H1 (cell line): Measurements from ENCODE around the gene TESMIN. TPM values are rescaled to one million over a fixed set of nuclear protein-coding genes. Genes with fewer than 3 reads are reported as not detected.

ENCODE experiments used
- CBX5 ChIP-seq: fragments of 300-800, 300-1000 bp; sonication (generic); IDR thresholded peaks from 2 replicates; pipeline ENCODE4 v1.7.1; 2016; ENCODE audit warnings: antibody characterized with exemption, low read length, low read depth
- CEBPB ChIP-seq: IDR thresholded peaks from 2 replicates; pipeline ENCODE4 v1.6.1; 2012; ENCODE audit warnings: low read depth, low read length
- CREB1 ChIP-seq: IDR thresholded peaks from 2 replicates; pipeline ENCODE4 v1.6.1; 2012; ENCODE audit warnings: inconsistent platforms
- CTCF ChIP-seq, 3 experiments: IDR thresholded peaks; 1 replicate in 2 of 3; 2 replicates in 1 of 3; pipeline versions ENCODE4 v1.5.1 to v1.6.1; 2011; ENCODE audit warnings: low read length in 3 of 3, mild to moderate bottlenecking in 3 of 3, inconsistent platforms in 2 of 3, low read depth in 1 of 3, moderate library complexity in 1 of 3; ENCODE audit not compliant: insufficient read depth in 1 of 3; ENCODE audit errors: control extremely low read depth in 1 of 3
- GTF2F1 ChIP-seq: IDR thresholded peaks from 2 replicates; pipeline ENCODE4 v1.6.1; 2012; ENCODE audit warnings: low read depth, low read length, improper control_type of control experiment, borderline replicate concordance
- HDAC2 ChIP-seq, 2 experiments: fragments of 300-600 bp in 1 of 2; sonication (generic) in 1 of 2; IDR thresholded peaks; 2 replicates each; pipeline ENCODE4 v1.6.1; 2011 to 2012; ENCODE audit warnings: low read depth in 2 of 2, low read length in 2 of 2, mild to moderate bottlenecking in 2 of 2, moderate library complexity in 2 of 2, borderline replicate concordance in 1 of 2, inconsistent platforms in 1 of 2
- JUN ChIP-seq: IDR thresholded peaks from 2 replicates; pipeline ENCODE4 v1.6.1; 2011; ENCODE audit warnings: low read depth, mild to moderate bottlenecking, improper control_type of control experiment, low read length
- JUND ChIP-seq: IDR thresholded peaks from 2 replicates; pipeline ENCODE4 v1.6.1; 2011; ENCODE audit warnings: mild to moderate bottlenecking, improper control_type of control experiment, low read length
- KDM1A ChIP-seq: fragments of 200-600, 300-600 bp; sonication (generic); IDR thresholded peaks from 2 replicates; pipeline ENCODE4 v1.7.1; 2016; ENCODE audit warnings: mild to moderate bottlenecking, low read length, borderline replicate concordance
- PHF8 ChIP-seq: fragments of 200-600 bp; sonication (generic); conservative IDR thresholded peaks from 2 replicates; pipeline ENCODE4 v1.7.1; 2012; ENCODE audit warnings: low read depth, mild to moderate bottlenecking, inconsistent platforms, low read length, moderate library complexity
- RFX5 ChIP-seq: IDR thresholded peaks from 2 replicates; pipeline ENCODE4 v1.6.1; 2011; ENCODE audit warnings: low read depth, low read length, improper control_type of control experiment, borderline replicate concordance
- SAP30 ChIP-seq: fragments of 300-600 bp; sonication (generic); IDR thresholded peaks from 2 replicates; pipeline ENCODE4 v1.7.1; 2012; ENCODE audit warnings: low read length, moderate library complexity, mild to moderate bottlenecking, inconsistent platforms; ENCODE audit not compliant: insufficient read depth, insufficient replicate concordance
- SP2 ChIP-seq: IDR thresholded peaks from 2 replicates; pipeline ENCODE4 v1.6.1; 2012; ENCODE audit warnings: mild to moderate bottlenecking, low read length, inconsistent platforms
- SRF ChIP-seq: IDR thresholded peaks from 2 replicates; pipeline ENCODE4 v1.6.1; 2011; ENCODE audit warnings: mild to moderate bottlenecking, low read depth, low read length, moderate library complexity
- SUZ12 ChIP-seq: fragments of 200-600 bp; sonication (generic); IDR thresholded peaks from 2 replicates; pipeline ENCODE4 v1.6.1; 2012; ENCODE audit warnings: mild to moderate bottlenecking, inconsistent platforms, low read length, moderate library complexity, mixed read lengths
- TAF1 ChIP-seq: IDR thresholded peaks from 2 replicates; pipeline ENCODE4 v1.6.1; 2011; ENCODE audit warnings: mild to moderate bottlenecking, low read depth, low read length
- TAF7 ChIP-seq: optimal IDR thresholded peaks from 2 replicates; pipeline ENCODE3; 2011; ENCODE audit warnings: low read depth, mild to moderate bottlenecking, inconsistent platforms, low read length, moderate library complexity, borderline replicate concordance
- TEAD4 ChIP-seq: IDR thresholded peaks from 2 replicates; pipeline ENCODE4 v1.6.1; 2012; ENCODE audit warnings: low read depth, low read length, inconsistent platforms, mixed read lengths
- YY1 ChIP-seq: IDR thresholded peaks from 2 replicates; pipeline ENCODE4 v1.6.1; 2011; ENCODE audit warnings: low read depth, mild to moderate bottlenecking, low read length
- ZNF274 ChIP-seq: IDR thresholded peaks from 2 replicates; pipeline ENCODE4 v1.7.0; 2012; ENCODE audit warnings: low read length, borderline replicate concordance; ENCODE audit errors: extremely low read depth
- polyA plus RNA-seq, 7 experiments: library from polyadenylated mRNA; depleted of rRNA in 3 of 7; stranded (reverse) in 5 of 7; unstranded in 2 of 7; fragments of >200 nt in 5 of 7; fragments of 200-250 nt in 2 of 7; gene quantifications; 1 replicate in 5 of 7; 2 replicates in 1 of 7; 4 replicates in 1 of 7; pipeline versions ENCODE4 v1.2.1 to v1.2.3, GENCODE V29; 2011 to 2013; ENCODE audit warnings: missing spikeins in 2 of 7, mixed read lengths in 2 of 7
- total RNA-seq: library from RNA; stranded (reverse); fragmentation: NEBNext Ultra II Directional; extraction: Animal tissue kit (Norgen Biotek cat#: 25700); gene quantifications from 2 replicates; pipeline ENCODE4 v1.2.1, GENCODE V29; 2021
- TF ChIP-seq, protein P1 (sequence below): IDR thresholded peaks from 2 replicates; pipeline ENCODE4 v1.6.1; 2011; ENCODE audit warnings: low read depth, mild to moderate bottlenecking, low read length; ENCODE audit not compliant: insufficient read depth

The TESMIN gene
- total and polyA plus RNA-seq, 2 of the 8 experiments (the other 6 are each of a cell fraction or from before 2014, with no cell fraction given), result 22.6 to 61.1 TPM

- TF ChIP-seq CEBPB (no peak), TEAD4 (no peak), SP2 (no peak), JUND (no peak), KDM1A (no peak), RFX5 (no peak), GTF2F1 (no peak), TAF7 (no peak), TAF1 (peak; percentile 33; the same call in 1 of the 2 replicates), SRF (no peak), CTCF (IDR thresholded peaks at IDR 0.05; ENCODE audit: control extremely low read depth in 1 of 3, insufficient read depth in 1 of 3, low read depth in 1 of 3, low read length in 3 of 3) (no peak), SAP30 (no peak), CREB1 (peak; percentile 82), CBX5 (no peak), HDAC2 (IDR thresholded peaks at IDR 0.05; ENCODE audit: borderline replicate concordance in 1 of 2, low read depth in 2 of 2, low read length in 2 of 2) (no peak), PHF8 (no peak; the same call in 1 of the 2 replicates), SUZ12 (peak; percentile 66), JUN (no peak), ZNF274 (no peak), YY1 (no peak)
- TF ChIP-seq, protein P1, sequence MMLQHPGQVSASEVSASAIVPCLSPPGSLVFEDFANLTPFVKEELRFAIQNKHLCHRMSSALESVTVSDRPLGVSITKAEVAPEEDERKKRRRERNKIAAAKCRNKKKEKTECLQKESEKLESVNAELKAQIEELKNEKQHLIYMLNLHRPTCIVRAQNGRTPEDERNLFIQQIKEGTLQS, result no peak
Observed at GRCh38 chr11:68684385-68685356, 66.6 kb downstream of the TESMIN start, which contains the start of gene GAL (continued).
